Neural cell (in vitro differentiated cells): ENCODE data around the gene ESR1.

ENCODE experiments used
- EP300 ChIP-seq: fragments of 450-650 bp; conservative IDR thresholded peaks from 2 replicates; pipeline ENCODE4 v1.6.1; 2014; ENCODE audit warnings: antibody characterized with exemption, mild to moderate bottlenecking, moderate library complexity; ENCODE audit not compliant: poor library complexity, severe bottlenecking
- EZH2 ChIP-seq: fragments of 200-600, 300-800 bp; shearing (Covaris generic), sonication (generic); IDR thresholded peaks from 2 replicates; pipeline ENCODE4 v1.6.1; 2014; ENCODE audit warnings: antibody characterized with exemption, low read length, borderline replicate concordance, mild to moderate bottlenecking; ENCODE audit not compliant: insufficient read depth, poor library complexity, severe bottlenecking
- MXI1 ChIP-seq: fragments of 450-650 bp; conservative IDR thresholded peaks from 2 replicates; pipeline ENCODE4 v1.6.1; 2014; ENCODE audit warnings: antibody characterized with exemption, mild to moderate bottlenecking; ENCODE audit not compliant: poor library complexity, severe bottlenecking
- SMC3 ChIP-seq: fragments of 450-650 bp; conservative IDR thresholded peaks from 2 replicates; pipeline ENCODE4 v1.6.1; 2014; ENCODE audit warnings: antibody characterized with exemption, mild to moderate bottlenecking, moderate library complexity; ENCODE audit not compliant: poor library complexity
- TF ChIP-seq, protein P1 (sequence below): fragments of 450-650 bp; IDR thresholded peaks from 2 replicates; pipeline ENCODE4 v1.5.1; 2014; ENCODE audit warnings: antibody characterized with exemption, mild to moderate bottlenecking, moderate library complexity; ENCODE audit not compliant: poor library complexity, severe bottlenecking
- TF ChIP-seq, protein P2 (sequence below): IDR thresholded peaks from 2 replicates; pipeline ENCODE4 v1.6.1; 2012; ENCODE audit warnings: borderline replicate concordance

DNA sequence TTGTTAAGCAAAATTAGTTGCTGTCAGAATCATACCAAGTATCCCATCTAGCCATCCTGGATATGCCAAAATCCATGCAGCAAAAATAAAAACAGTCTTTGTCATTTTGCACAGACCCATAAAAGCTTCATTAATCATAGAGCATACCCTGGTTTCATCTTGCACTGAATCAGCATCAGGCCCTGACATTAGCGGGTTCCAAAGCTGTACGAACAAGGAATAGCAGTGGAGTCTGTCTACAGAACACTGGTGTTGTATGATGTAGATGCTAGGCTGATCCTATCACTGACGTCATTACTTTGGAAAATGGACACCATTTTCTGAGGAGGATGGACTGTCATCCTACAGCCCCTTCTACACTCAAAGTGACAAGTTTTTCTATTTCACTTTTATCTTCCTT is 315.6 kb downstream of the ESR1 start:
- TF ChIP-seq, protein P1, sequence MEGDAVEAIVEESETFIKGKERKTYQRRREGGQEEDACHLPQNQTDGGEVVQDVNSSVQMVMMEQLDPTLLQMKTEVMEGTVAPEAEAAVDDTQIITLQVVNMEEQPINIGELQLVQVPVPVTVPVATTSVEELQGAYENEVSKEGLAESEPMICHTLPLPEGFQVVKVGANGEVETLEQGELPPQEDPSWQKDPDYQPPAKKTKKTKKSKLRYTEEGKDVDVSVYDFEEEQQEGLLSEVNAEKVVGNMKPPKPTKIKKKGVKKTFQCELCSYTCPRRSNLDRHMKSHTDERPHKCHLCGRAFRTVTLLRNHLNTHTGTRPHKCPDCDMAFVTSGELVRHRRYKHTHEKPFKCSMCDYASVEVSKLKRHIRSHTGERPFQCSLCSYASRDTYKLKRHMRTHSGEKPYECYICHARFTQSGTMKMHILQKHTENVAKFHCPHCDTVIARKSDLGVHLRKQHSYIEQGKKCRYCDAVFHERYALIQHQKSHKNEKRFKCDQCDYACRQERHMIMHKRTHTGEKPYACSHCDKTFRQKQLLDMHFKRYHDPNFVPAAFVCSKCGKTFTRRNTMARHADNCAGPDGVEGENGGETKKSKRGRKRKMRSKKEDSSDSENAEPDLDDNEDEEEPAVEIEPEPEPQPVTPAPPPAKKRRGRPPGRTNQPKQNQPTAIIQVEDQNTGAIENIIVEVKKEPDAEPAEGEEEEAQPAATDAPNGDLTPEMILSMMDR: no peak
- TF ChIP-seq EZH2 (no peak), SMC3 (no peak), MXI1 (no peak), EP300 (no peak)
- TF ChIP-seq, protein P2, sequence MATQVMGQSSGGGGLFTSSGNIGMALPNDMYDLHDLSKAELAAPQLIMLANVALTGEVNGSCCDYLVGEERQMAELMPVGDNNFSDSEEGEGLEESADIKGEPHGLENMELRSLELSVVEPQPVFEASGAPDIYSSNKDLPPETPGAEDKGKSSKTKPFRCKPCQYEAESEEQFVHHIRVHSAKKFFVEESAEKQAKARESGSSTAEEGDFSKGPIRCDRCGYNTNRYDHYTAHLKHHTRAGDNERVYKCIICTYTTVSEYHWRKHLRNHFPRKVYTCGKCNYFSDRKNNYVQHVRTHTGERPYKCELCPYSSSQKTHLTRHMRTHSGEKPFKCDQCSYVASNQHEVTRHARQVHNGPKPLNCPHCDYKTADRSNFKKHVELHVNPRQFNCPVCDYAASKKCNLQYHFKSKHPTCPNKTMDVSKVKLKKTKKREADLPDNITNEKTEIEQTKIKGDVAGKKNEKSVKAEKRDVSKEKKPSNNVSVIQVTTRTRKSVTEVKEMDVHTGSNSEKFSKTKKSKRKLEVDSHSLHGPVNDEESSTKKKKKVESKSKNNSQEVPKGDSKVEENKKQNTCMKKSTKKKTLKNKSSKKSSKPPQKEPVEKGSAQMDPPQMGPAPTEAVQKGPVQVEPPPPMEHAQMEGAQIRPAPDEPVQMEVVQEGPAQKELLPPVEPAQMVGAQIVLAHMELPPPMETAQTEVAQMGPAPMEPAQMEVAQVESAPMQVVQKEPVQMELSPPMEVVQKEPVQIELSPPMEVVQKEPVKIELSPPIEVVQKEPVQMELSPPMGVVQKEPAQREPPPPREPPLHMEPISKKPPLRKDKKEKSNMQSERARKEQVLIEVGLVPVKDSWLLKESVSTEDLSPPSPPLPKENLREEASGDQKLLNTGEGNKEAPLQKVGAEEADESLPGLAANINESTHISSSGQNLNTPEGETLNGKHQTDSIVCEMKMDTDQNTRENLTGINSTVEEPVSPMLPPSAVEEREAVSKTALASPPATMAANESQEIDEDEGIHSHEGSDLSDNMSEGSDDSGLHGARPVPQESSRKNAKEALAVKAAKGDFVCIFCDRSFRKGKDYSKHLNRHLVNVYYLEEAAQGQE: no peak
